Neural crest cell (in vitro differentiated cells): ENCODE measurements around the gene DGKH. TPM values are rescaled to one million over a fixed set of nuclear protein-coding genes. Genes with fewer than 3 reads are reported as not detected.

Experiments used
- DNase-seq: peaks from one replicate; pipeline ENCODE4 v3.0.0; 2021; ENCODE audit warnings: low read depth, mixed read lengths, low spot score
- H3K27ac Mint-ChIP-seq: one replicate; pipeline ENCODE4 v1.8.0; 2021; ENCODE audit warnings: mild to moderate bottlenecking, mixed read lengths; ENCODE audit not compliant: unreplicated experiment
- H3K27me3 Mint-ChIP-seq: 2 replicates; pipeline ENCODE4 v1.8.0; 2021; ENCODE audit warnings: low read depth, mild to moderate bottlenecking, mixed read lengths
- H3K36me3 Mint-ChIP-seq: 2 replicates; pipeline ENCODE4 v1.8.0; 2021; ENCODE audit warnings: low read depth, mild to moderate bottlenecking, mixed read lengths
- H3K4me1 Mint-ChIP-seq: 2 replicates; pipeline ENCODE4 v1.8.0; 2021; ENCODE audit warnings: mixed read lengths
- H3K4me3 Mint-ChIP-seq: one replicate; pipeline ENCODE4 v1.8.0; 2021; ENCODE audit warnings: mild to moderate bottlenecking, mixed read lengths
- H3K9me3 Mint-ChIP-seq: 2 replicates; pipeline ENCODE4 v1.8.0; 2021; ENCODE audit warnings: mixed read lengths
- total RNA-seq: library from RNA; stranded (reverse); gene quantifications from 2 replicates; pipeline ENCODE4 v1.2.1, GENCODE V29; 2021
- TF ChIP-seq, protein P1 (sequence below): fragments of 200-600 bp; sonication (generic); conservative IDR thresholded peaks from 2 replicates; pipeline ENCODE4 v1.5.0; 2021; ENCODE audit warnings: antibody characterized with exemption, mild to moderate bottlenecking

The DGKH gene
- total RNA-seq, 1 donor from 2014 or later = 12.4 TPM

DNA sequence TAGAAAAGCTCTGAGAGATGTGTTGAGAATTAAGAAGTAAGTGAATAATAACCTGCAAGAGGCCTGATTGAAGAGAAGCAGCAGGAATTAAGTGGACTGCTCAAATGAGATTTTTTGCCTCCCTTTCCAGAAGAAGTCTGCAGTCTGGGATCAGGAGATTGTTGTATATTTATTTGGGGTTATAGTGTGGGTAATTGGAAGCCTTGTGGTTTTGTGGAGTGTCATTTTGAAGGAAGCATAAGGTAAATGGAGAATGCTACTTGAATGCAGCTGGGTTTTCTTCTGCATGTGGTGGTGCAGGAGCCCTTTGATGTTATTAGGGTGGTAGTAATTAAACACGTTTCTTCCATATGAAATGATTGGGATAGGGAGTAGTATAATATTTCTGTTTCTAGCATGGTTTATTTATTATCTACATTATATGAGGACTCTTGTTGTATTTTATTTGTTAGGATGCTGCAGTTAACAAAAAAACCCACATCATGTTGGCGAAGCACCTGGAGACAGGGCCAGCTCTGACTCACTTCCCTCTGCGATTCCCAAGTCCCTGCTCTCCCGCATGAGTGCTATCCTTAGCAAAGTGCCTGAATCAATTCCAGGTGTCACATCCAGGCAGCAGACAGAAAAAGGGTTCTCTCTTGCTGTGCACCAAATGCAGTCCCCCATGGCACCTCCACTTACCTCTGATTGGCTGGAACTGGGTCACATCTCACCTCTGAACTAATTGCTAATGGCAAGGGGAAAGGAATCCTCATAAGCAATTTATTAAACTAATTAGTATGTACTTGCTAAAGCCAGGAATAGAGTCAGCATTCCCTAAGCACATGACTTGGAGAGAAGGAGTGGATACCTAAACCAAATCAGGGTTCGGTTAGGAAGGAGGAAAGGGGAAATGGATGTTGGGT is 54.8 kb downstream of the DGKH start:
- Mint-ChIP-seq H3K4me1 (peaks cover 23% of the 10 kb centered on the region), H3K27me3 (no peaks in the 10 kb centered on the region), H3K4me3 (no peak overlapping the region), H3K36me3 (peaks cover 7% of the 10 kb centered on the region), H3K9me3 (peaks cover 2% of the 10 kb centered on the region), H3K27ac (no peak overlapping the region)
- no peak for DNase-seq
- TF ChIP-seq, protein P1, sequence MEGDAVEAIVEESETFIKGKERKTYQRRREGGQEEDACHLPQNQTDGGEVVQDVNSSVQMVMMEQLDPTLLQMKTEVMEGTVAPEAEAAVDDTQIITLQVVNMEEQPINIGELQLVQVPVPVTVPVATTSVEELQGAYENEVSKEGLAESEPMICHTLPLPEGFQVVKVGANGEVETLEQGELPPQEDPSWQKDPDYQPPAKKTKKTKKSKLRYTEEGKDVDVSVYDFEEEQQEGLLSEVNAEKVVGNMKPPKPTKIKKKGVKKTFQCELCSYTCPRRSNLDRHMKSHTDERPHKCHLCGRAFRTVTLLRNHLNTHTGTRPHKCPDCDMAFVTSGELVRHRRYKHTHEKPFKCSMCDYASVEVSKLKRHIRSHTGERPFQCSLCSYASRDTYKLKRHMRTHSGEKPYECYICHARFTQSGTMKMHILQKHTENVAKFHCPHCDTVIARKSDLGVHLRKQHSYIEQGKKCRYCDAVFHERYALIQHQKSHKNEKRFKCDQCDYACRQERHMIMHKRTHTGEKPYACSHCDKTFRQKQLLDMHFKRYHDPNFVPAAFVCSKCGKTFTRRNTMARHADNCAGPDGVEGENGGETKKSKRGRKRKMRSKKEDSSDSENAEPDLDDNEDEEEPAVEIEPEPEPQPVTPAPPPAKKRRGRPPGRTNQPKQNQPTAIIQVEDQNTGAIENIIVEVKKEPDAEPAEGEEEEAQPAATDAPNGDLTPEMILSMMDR = no peak

DNA sequence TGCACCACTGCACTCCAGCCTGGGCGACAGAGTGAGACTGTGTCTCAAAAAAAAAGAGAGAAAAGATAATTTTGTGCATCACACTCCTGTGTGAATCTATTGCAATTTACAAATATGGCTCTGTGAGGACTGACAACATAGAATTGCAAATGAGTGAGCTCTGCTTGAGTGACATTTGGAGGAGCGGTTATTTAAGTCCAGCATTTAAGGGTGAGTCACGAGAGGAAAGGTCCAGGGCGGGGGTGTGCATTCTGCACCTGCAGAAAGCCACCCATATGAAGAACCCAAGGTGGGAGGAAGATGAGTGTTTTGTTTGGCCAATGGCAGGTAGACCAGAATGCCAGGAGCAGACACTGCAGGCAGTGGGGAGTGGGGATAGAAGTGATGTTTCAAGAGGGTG is 58.5 kb downstream of the DGKH start:
- no peak for DNase-seq
- H3K9me3 Mint-ChIP-seq = peaks cover 2% of the 10 kb centered on the region
- TF ChIP-seq, protein P1 = no peak
- H3K4me1 Mint-ChIP-seq = peaks cover 33% of the 10 kb centered on the region
- H3K4me3 Mint-ChIP-seq = no peak overlapping the region
- H3K27ac Mint-ChIP-seq = no peak overlapping the region
- peaks cover 3% of the 10 kb centered on the region for H3K36me3 Mint-ChIP-seq
- H3K27me3 Mint-ChIP-seq = no peaks in the 10 kb centered on the region

DNA sequence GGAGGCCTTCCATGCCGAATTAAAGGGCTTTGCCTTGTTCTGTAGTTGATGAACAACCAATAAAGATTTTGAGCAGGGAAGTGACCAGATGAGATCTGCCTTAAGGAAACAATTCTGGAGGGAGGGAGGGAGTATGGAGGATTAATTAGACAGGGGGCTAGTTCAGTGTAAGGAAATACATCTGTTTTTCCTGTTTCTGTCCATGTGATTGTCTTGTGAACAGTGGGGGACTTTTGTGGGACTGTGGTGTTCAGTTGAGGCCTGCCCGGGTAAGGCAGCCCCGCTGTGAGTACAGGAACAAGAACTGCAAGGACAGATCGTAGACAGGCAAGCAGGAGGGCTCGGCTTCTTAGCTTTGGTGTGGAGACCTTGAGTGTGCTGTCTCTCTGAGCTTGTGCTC is 59.0 kb downstream of the DGKH start:
- TF ChIP-seq, protein P1 = no peak
- peaks cover 3% of the 10 kb centered on the region for H3K36me3 Mint-ChIP-seq
- DNase-seq = no peak
- H3K4me1 Mint-ChIP-seq = peaks cover 33% of the 10 kb centered on the region
- no peaks in the 10 kb centered on the region for H3K27me3 Mint-ChIP-seq
- peaks cover 2% of the 10 kb centered on the region for H3K9me3 Mint-ChIP-seq
- no peak overlapping the region for H3K27ac Mint-ChIP-seq
- H3K4me3 Mint-ChIP-seq = no peak overlapping the region

DNA sequence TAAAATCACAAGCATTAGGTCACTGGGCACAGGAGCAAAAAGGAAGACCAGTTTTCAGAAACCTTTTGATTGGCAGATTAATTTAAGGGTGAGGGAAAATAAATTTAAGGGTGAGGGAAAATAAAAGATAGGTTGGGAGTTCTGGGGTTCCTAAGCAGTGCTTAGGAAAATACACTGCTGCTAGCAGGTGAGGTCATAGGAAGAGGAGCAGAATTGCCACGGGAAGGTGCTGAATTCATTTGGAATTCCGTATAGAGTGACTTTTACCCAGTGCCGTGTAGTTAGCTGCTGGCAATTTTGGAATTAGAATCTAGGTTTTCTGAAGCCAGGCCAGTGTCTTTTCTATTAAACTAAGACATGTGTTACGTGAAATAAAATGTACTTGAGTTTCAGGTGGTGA is 59.8 kb downstream of the DGKH start:
- Mint-ChIP-seq H3K27me3 (no peaks in the 10 kb centered on the region), H3K4me1 (peaks cover 33% of the 10 kb centered on the region), H3K27ac (no peak overlapping the region), H3K36me3 (peaks cover 3% of the 10 kb centered on the region), H3K4me3 (no peak overlapping the region), H3K9me3 (peaks cover 2% of the 10 kb centered on the region)
- DNase-seq = no peak
- TF ChIP-seq, protein P1 = no peak

DNA sequence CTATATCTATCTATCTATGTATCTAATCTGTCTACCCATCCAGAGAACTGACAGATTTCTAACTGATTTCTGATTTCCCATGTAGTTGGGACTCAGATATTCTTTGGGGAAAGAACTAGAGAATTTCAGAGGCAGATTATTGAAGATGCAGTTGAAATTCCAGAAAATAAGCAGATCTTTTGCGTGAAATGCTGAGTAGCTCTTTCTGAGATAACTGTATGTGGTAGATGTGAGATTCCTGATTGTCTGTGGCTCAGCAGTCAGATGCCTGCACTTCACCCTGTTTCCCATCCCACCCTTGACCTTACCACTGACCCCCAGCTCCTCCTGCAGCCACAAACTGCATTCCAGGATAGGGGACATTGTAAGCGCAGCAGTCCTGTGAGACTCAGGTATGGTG is 61.5 kb downstream of the DGKH start:
- Mint-ChIP-seq H3K4me3 (no peak overlapping the region), H3K4me1 (peaks cover 30% of the 10 kb centered on the region)

More for the DNA sequence above, 61.5 kb downstream of the DGKH start:
- TF ChIP-seq, protein P1 = no peak
- H3K27ac Mint-ChIP-seq = no peak overlapping the region
- peaks cover 1% of the 10 kb centered on the region for H3K9me3 Mint-ChIP-seq
- H3K36me3 Mint-ChIP-seq = peaks cover 1% of the 10 kb centered on the region
- no peaks in the 10 kb centered on the region for H3K27me3 Mint-ChIP-seq
- no peak for DNase-seq
